ENCODE results near the gene MMP24OS.

MMP24OS gene

DNA sequence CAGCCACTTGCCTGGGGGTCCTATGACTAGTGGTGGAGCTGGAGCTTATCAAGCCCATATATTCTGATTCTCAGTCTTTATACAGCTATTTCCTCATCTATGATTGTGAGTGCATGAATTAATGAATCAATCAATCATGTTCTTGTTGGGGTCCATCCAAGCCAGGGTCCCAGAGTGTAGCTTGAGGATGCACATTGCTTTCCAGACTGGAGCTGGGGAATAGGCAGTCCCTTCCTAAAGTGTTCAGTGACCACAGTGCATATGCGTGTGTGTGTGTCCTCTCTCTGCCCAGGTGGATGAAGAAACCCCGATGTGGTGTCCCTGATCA lies 26.3 kb downstream of the MMP24OS start:
- DNase-seq (ENCODE audit: low read depth in 2 of 2): no peak

DNA sequence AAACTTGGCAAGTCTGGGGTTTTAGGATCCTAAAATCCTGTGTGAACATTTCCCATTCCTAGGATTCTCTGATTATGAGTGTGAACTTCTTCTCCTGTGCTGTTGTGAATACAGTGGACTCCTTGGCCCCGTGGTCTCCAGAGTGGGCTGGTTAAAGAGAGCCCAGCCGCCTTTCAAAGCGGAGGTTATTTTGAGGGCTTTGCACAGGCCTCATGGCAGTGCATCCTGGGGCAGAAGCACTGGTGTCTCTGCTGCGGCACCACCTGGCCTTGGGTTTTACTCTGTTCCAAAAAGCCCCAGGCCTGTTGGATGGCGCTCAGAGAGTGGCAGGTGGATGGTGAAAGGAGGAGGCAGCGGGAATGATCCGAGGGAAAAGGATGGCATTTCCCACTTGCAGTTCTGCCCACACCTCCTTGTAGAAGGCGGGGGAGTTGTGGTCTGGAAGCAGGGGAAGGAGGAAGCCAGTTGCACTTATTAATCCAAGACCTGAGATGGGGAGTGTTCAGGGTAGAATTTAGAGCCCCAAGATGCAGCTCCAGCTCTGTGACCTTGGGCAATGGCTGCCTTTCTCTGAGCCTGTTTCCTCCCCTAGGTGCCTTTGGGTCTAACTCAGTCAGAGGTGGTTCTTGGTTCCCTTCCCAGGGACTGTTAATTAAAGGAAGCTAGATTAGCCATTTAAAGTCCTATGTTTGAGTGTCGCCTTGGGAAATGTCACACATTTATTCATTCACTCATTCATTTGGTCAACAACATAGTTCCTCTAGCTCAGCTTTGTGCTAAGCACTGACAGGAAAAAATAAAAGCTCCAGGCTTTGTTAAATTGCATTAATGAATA lies 29.1 kb downstream of the MMP24OS start:
- no peak for DNase-seq (ENCODE audit: low read depth in 2 of 2)

DNA sequence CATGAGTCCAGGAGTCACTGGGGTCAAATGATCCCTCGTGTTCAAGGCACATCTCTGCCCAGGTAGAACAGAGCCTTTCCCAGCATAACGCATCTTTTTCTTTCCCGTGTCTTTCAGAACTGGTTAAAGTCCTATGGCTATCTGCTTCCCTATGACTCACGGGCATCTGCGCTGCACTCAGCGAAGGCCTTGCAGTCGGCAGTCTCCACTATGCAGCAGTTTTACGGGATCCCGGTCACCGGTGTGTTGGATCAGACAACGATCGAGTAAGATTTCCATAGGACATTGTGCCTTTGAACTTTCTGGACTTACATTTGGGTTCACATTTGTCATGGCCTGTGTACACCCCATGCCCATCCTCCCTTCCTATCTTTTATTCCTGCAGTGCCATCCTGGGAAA lies 31.2 kb downstream of the MMP24OS start:
- no peak for DNase-seq (ENCODE audit: low read depth in 2 of 2)

DNA sequence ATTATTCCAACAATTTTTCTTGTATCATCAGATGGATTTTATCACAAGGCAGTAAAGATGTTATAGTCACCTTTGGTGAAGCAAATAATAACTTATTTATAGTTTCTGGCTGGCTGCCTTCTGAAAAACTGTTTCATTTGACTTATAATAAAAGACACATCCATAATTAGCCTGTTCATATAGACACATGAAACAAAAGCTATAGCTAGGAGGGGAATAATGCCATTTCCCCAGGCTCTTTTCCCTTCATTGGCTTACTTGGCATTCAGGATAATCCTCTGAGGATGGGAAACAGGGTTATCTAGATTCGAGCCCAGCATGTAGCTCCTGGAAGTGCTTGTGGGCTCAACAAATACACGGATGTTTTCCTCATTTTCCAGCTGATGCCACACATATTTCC lies 33.9 kb downstream of the MMP24OS start:
- DNase-seq (ENCODE audit: low read depth in 2 of 2): no peak

GRCh38 chr20:35243317-35243716 lies 34.6 kb downstream of the MMP24OS start:
- no peak for DNase-seq (ENCODE audit: low read depth in 2 of 2)

DNA sequence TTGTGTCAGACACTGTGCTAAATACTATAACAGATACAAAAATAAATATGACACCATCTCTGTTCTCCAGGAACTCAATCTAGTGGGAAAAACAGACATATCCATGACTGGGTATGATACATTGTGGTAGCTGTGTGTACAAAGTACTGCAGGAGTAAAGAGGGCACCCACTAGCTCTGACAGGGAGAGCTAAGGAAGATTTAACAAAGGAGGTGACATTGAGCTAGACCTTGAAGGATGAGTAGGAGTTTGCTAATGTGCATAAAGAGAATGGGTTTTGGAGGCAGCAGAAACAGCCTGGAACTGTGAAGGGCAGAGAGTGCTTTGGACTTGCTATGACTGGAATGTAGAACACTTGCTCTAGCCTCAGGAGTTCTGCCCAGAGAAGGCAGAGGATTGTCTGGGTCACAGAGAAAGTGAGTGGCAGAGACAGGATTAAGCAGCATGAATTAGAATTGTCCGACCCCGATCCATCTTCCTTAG lies 37.1 kb downstream of the MMP24OS start:
- DNase-seq (ENCODE audit: low read depth in 2 of 2): no peak

GRCh38 chr20:35240083-35240810 lies 37.7 kb downstream of the MMP24OS start:
- DNase-seq (ENCODE audit: low read depth in 2 of 2): no peak

DNA sequence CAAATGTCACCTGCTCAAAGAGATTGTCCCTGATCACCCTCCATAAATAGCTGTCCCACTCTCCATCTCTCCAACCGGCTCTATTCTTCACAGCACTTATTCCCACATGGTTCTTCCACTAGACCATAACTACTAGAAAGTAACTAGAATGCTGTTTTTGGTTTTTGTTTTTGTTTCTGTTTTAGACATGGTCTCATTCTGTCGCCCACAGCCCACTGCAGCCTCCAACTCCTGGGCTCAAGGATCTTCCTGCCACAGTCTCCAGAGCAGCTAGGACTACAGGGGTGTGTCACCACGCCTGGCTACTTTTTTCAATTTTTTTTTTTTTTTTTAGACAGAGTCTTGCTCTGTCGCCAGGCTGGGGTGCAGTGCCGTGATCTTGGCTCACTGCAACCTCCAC lies 39.2 kb downstream of the MMP24OS start:
- no peak for DNase-seq (ENCODE audit: low read depth in 2 of 2)

- no peak for DNase-seq (ENCODE audit: low read depth in 2 of 2)
These were observed 39.8 kb downstream of the MMP24OS start for GRCh38 chr20:35238170-35238569.

DNA sequence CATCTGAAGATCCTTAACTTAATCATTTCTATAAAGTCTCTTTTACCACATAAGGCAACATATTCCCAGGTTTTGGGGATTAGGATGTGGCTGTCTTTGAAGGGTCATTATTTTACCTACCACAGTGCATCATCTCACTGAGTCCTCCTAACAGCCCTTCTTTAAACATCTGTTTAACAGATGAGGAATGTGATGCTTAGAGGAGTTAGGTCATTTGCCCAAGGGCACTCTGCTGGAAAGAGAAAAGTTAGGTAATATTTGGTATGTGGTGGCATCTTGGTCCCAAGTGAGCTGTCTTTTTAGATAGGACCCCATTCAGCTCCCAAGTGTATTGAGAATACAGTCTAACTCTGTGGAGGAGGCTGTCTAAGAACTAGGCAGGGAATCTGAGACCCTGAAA lies 40.4 kb downstream of the MMP24OS start:
- no peak for DNase-seq (ENCODE audit: low read depth in 2 of 2)

- no peak for DNase-seq (ENCODE audit: low read depth in 2 of 2)
These were observed 42.0 kb downstream of the MMP24OS start for GRCh38 chr20:35235881-35236280.

- no peak for DNase-seq (ENCODE audit: low read depth in 2 of 2)
These were observed 45.3 kb downstream of the MMP24OS start for GRCh38 chr20:35232575-35232974.

DNA sequence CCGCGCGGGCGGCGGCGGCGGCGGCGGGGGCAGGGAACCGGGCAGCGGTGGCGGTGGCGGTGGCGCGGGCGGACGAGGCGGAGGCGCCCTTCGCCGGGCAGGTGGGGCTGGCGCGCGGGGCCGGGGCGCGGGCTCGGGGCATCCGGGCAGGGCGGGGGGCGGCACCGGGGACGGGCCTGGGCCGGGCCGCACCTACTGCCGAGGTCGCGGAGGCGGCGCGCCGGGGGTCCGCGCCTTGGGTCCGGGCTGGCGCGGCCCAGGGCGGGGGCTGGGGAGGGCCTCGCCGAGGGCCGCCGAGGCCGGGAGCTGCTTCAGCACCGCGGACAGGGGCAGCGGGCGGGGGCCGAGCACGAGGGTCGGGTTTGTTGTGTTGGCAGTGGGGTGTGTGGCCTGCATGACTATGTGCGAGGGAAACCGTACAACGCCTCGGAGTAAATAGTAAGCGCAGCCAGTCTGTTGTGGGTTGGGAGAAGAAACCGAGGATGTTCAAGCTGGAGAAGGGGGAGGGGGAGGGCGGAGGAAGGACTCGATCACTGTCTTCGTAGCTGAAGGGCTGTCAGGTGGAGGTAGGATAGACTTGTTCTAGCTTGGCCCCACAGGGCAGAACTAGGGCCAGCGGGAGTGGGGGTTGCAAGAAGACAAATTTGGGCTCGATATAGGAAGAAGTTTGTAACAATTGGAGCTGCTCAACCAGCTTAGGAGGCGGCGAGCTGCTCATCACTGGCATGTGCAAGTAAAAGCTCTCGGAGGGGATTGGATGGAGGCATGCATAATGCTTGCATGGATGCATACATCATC lies 50.8 kb downstream of the MMP24OS start:
- peak in 1 of 2 donors; percentile 5 for DNase-seq (ENCODE audit: low read depth in 2 of 2)
